ENCODE measurements around the gene UNC5C. TPM values are rescaled to one million over a fixed set of nuclear protein-coding genes. Genes with fewer than 3 reads are reported as not detected.

UNC5C gene
- total and polyA plus RNA-seq, 2 of the 4 experiments (the other 2 are of a cell fraction), result under 0.01 TPM

DNA sequence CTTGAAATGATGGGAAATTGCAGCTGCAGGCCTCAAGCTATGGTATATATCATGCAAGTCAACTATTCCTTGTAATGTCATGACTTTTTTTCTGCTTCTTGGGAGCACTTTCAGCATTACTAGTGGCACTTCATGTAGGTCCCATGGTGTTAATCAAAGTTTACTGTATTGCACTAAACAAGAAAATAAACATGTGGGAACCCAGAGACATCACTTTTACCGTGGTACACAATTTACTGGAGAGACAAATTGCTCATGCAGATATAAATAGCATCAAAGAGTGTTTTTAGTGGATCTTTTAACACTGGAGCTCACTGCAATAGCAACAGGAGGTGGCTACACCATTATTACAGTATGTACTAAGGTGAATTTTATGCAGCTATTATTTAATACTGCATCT lies 79.2 kb downstream of the UNC5C start:
- no peaks in the 10 kb centered on the region for H3K27me3 ChIP-seq (ENCODE audit: control insufficient read depth, insufficient read depth, low read length)
- no peak overlapping the region for H3K23ac ChIP-seq (ENCODE audit: low read depth, low read length)
- no peak overlapping the region for H4K91ac ChIP-seq (ENCODE audit: insufficient read depth, low read depth, low read length)
- H3K9ac ChIP-seq (ENCODE audit: low read depth, low read length), result no peak overlapping the region
- no peaks in the 10 kb centered on the region for H4K20me1 ChIP-seq (ENCODE audit: insufficient read depth, low read length)
- H2BK5ac ChIP-seq (ENCODE audit: low read depth, low read length, poor library complexity, severe bottlenecking), result no peak overlapping the region
- H2AK9ac ChIP-seq (replicated peaks; ENCODE audit: low read depth, low read length, poor library complexity), result no peak overlapping the region
- no TSS peak for BruUV-seq (replicated peaks)
- no peak overlapping the region for H2BK20ac ChIP-seq (ENCODE audit: low read depth, low read length)
- ATAC-seq (ENCODE audit: low read depth) (no peak), DNase-seq (no peak)
- dilution Hi-C loops (cut with HindIII; ENCODE audit: low sequenced_read_pairs, unreplicated experiment), result no loop called here
- H3K4me3 ChIP-seq (ENCODE audit: insufficient read depth, low read depth, low read length), result no peak overlapping the region
- no peak overlapping the region for H2AFZ ChIP-seq (replicated peaks; ENCODE audit: low read length, poor library complexity)
- no peak overlapping the region for H3K4me2 ChIP-seq (ENCODE audit: low read depth, low read length)
- CTCF ChIA-PET, result no interaction called here
- H4K5ac ChIP-seq (ENCODE audit: low read depth, low read length), result no peak overlapping the region
- H3K18ac ChIP-seq (ENCODE audit: low read depth, low read length), result no peak overlapping the region
- in situ Hi-C loops (cut with MboI; ENCODE audit: low sequenced_read_pairs), result no loop called here
- H2AK5ac ChIP-seq (ENCODE audit: low read depth, low read length), result no peak overlapping the region
- no peak overlapping the region for H3K27ac ChIP-seq (ENCODE audit: insufficient read depth, low read length)
- intact Hi-C loops (cut with micrococcal nuclease), result no loop called here
- no peaks in the 10 kb centered on the region for H3K4me1 ChIP-seq (ENCODE audit: control insufficient read depth, insufficient read depth, low read length)
- no peak overlapping the region for H3K14ac ChIP-seq (replicated peaks; ENCODE audit: low read depth, low read length)
- H3K79me1 ChIP-seq (ENCODE audit: low read depth in 1 of 2, low read length in 2 of 2), result no peaks in the 10 kb centered on the region
- no peaks in the 10 kb centered on the region for H3K9me1 ChIP-seq (ENCODE audit: insufficient read depth, low read length)
- H3K4ac ChIP-seq (ENCODE audit: low read depth, low read length), result no peak overlapping the region
- H2BK120ac ChIP-seq (ENCODE audit: low read depth, low read length), result no peak overlapping the region
- H3K36me3 ChIP-seq (ENCODE audit: control insufficient read depth, insufficient read depth, low read length), result no peaks in the 10 kb centered on the region
- TF ChIP-seq, protein P1, sequence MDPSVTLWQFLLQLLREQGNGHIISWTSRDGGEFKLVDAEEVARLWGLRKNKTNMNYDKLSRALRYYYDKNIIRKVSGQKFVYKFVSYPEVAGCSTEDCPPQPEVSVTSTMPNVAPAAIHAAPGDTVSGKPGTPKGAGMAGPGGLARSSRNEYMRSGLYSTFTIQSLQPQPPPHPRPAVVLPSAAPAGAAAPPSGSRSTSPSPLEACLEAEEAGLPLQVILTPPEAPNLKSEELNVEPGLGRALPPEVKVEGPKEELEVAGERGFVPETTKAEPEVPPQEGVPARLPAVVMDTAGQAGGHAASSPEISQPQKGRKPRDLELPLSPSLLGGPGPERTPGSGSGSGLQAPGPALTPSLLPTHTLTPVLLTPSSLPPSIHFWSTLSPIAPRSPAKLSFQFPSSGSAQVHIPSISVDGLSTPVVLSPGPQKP (IDR thresholded peaks at IDR 0.05; ENCODE audit: borderline replicate concordance, low read depth, low read length), result no peak
- TF ChIP-seq, protein P2, sequence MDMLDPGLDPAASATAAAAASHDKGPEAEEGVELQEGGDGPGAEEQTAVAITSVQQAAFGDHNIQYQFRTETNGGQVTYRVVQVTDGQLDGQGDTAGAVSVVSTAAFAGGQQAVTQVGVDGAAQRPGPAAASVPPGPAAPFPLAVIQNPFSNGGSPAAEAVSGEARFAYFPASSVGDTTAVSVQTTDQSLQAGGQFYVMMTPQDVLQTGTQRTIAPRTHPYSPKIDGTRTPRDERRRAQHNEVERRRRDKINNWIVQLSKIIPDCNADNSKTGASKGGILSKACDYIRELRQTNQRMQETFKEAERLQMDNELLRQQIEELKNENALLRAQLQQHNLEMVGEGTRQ (IDR thresholded peaks at IDR 0.05; ENCODE audit: low read depth, low read length), result no peak
- TF ChIP-seq MXI1 (IDR thresholded peaks at IDR 0.05; ENCODE audit: borderline replicate concordance, low read depth, low read length) (no peak), CHD1 (IDR thresholded peaks at IDR 0.05; ENCODE audit: low read depth, low read length) (no peak), RCOR1 (IDR thresholded peaks at IDR 0.05; ENCODE audit: insufficient replicate concordance, low read length) (no peak), POLR2A (IDR thresholded peaks at IDR 0.05; ENCODE audit: low read depth, low read length) (no peak), MAFK (IDR thresholded peaks at IDR 0.05; ENCODE audit: low read depth, low read length) (no peak), RAD21 (IDR thresholded peaks at IDR 0.05; ENCODE audit: low read length) (no peak), MAZ (IDR thresholded peaks at IDR 0.05; ENCODE audit: borderline replicate concordance, low read depth, low read length) (no peak), CEBPB (IDR thresholded peaks at IDR 0.05; ENCODE audit: low read depth, low read length) (no peak), SMC3 (IDR thresholded peaks at IDR 0.05; ENCODE audit: low read depth, low read length) (no peak), RFX5 (IDR thresholded peaks at IDR 0.05; ENCODE audit: low read depth, low read length) (no peak), BHLHE40 (IDR thresholded peaks at IDR 0.05; ENCODE audit: low read depth, low read length) (no peak), FOS (IDR thresholded peaks at IDR 0.05; ENCODE audit: low read depth, low read length) (no peak), NFE2L2 (IDR thresholded peaks at IDR 0.05; ENCODE audit: low read depth, low read length) (no peak)
- TF ChIP-seq, protein P3, sequence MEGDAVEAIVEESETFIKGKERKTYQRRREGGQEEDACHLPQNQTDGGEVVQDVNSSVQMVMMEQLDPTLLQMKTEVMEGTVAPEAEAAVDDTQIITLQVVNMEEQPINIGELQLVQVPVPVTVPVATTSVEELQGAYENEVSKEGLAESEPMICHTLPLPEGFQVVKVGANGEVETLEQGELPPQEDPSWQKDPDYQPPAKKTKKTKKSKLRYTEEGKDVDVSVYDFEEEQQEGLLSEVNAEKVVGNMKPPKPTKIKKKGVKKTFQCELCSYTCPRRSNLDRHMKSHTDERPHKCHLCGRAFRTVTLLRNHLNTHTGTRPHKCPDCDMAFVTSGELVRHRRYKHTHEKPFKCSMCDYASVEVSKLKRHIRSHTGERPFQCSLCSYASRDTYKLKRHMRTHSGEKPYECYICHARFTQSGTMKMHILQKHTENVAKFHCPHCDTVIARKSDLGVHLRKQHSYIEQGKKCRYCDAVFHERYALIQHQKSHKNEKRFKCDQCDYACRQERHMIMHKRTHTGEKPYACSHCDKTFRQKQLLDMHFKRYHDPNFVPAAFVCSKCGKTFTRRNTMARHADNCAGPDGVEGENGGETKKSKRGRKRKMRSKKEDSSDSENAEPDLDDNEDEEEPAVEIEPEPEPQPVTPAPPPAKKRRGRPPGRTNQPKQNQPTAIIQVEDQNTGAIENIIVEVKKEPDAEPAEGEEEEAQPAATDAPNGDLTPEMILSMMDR (conservative IDR thresholded peaks at IDR 0.05; ENCODE audit: low read depth, low read length), result no peak
- no CpG with 5 or more reads among the region's 1 CpG for WGBS, 2 experiments (ENCODE audit: extremely low coverage in 2 of 2, insufficient read length in 1 of 2)
- H4K8ac ChIP-seq (ENCODE audit: low read depth in 2 of 2, low read length in 2 of 2), result no peak overlapping the region
- POLR2A ChIA-PET (ENCODE audit: unreplicated experiment), result no interaction called here
- no peaks in the 10 kb centered on the region for H3K9me3 ChIP-seq (ENCODE audit: control insufficient read depth, insufficient read depth, low read length)
- no peak overlapping the region for H3K56ac ChIP-seq (ENCODE audit: extremely low read depth, insufficient read depth, low read length)
- no peak overlapping the region for H2BK15ac ChIP-seq (ENCODE audit: low read depth, low read length)
